Mucosa of descending colon (tissue), 3 donors: Measurements from ENCODE around the gene CRHR1. TPM values are rescaled to one million over a fixed set of nuclear protein-coding genes. Genes with fewer than 3 reads are reported as not detected.

Source experiments
- total RNA-seq, 3 donors: library from RNA; stranded (reverse); fragmentation: NEBNext Ultra II Directional in 2 of 3; extraction: Animal tissue kit (Norgen Biotek cat#: 25700) in 2 of 3; gene quantifications; one replicate each; pipeline versions ENCODE4 v1.2.1 to v1.2.4, GENCODE V29; 2021 to 2023
- donor health status: DM: no; HTN: no; CAD: no; lungs with moderate emphysema.
- donor health status: DM: no; HTN: no; CAD: no.
- donor health status: DM: no; HTN: yes; CAD: no.

Gene CRHR1
- total RNA-seq, 3 donors from 2014 or later, result not detected

Other genes starting within 250 kb of the CRHR1 start
- not detected for gene SPPL2C, start 60.6 kb downstream of the CRHR1 start, total RNA-seq
- gene MAPT, start 110.2 kb downstream of the CRHR1 start, total RNA-seq, result 10 to 100 TPM in 1 of 3 donors, 1 to 10 TPM in 1, under 1 TPM in 1; 0.72 to 61.5 (median 1.4) TPM
- not detected for gene STH, start 214.9 kb downstream of the CRHR1 start, total RNA-seq